GM19438 (cell line): ENCODE measurements around the gene VWA8.
"Not testable (repeated sequence)": the region's sequence is repeated elsewhere in the genome, so short reads cannot be mapped to it uniquely, and the experiment has no call there.

Experiments used
- ATAC-seq: cut with Tn5 transposase; IDR thresholded peaks from one replicate; pipeline ENCODE4 v1.9.1; 2021; ENCODE audit warnings: low read depth; ENCODE audit not compliant: unreplicated experiment

VWA8 gene

GRCh38 chr13:41624041-41624440 is 336.9 kb downstream of the VWA8 start:
- ATAC-seq = no peak

- no peak for ATAC-seq
These were observed 338.2 kb downstream of the VWA8 start for GRCh38 chr13:41622432-41623429.

GRCh38 chr13:41621716-41622431 is 339.0 kb downstream of the VWA8 start:
- ATAC-seq = no peak

- not testable (repeated sequence) for ATAC-seq
These were observed 343.3 kb downstream of the VWA8 start for GRCh38 chr13:41617633-41618032.

- no peak for ATAC-seq
These were observed 344.8 kb downstream of the VWA8 start for GRCh38 chr13:41616151-41616550.

- no peak for ATAC-seq
These were observed 345.4 kb downstream of the VWA8 start for GRCh38 chr13:41615528-41615855.

- no peak for ATAC-seq
These were observed 346.0 kb downstream of the VWA8 start for GRCh38 chr13:41614671-41615527.

- ATAC-seq = no peak
These were observed 346.8 kb downstream of the VWA8 start for GRCh38 chr13:41613984-41614661.

GRCh38 chr13:41613471-41613870 is 347.4 kb downstream of the VWA8 start:
- no peak for ATAC-seq

- ATAC-seq = no peak
These were observed 349.5 kb downstream of the VWA8 start for GRCh38 chr13:41611385-41611784.

- no peak for ATAC-seq
These were observed 350.5 kb downstream of the VWA8 start for GRCh38 chr13:41610404-41610803.

- ATAC-seq = no peak
These were observed 351.1 kb downstream of the VWA8 start for GRCh38 chr13:41609828-41610227.

GRCh38 chr13:41608839-41609177 is 352.1 kb downstream of the VWA8 start:
- no peak for ATAC-seq

GRCh38 chr13:41608111-41608838 is 352.6 kb downstream of the VWA8 start:
- no peak for ATAC-seq

GRCh38 chr13:41606646-41607045 is 354.3 kb downstream of the VWA8 start:
- ATAC-seq = no peak

- no peak for ATAC-seq
These were observed 355.3 kb downstream of the VWA8 start for GRCh38 chr13:41605319-41606285.

- ATAC-seq = no peak
These were observed 357.0 kb downstream of the VWA8 start for GRCh38 chr13:41603917-41604316.

GRCh38 chr13:41601718-41602445 is 359.0 kb downstream of the VWA8 start:
- ATAC-seq = no peak
